ENCODE results near the gene ASIC5. TPM values are rescaled to one million over a fixed set of nuclear protein-coding genes. Genes with fewer than 3 reads are reported as not detected.
"Not testable (repeated sequence)": the region's sequence is repeated elsewhere in the genome, so short reads cannot be mapped to it uniquely, and the experiment has no call there.

The ASIC5 gene, protein sequence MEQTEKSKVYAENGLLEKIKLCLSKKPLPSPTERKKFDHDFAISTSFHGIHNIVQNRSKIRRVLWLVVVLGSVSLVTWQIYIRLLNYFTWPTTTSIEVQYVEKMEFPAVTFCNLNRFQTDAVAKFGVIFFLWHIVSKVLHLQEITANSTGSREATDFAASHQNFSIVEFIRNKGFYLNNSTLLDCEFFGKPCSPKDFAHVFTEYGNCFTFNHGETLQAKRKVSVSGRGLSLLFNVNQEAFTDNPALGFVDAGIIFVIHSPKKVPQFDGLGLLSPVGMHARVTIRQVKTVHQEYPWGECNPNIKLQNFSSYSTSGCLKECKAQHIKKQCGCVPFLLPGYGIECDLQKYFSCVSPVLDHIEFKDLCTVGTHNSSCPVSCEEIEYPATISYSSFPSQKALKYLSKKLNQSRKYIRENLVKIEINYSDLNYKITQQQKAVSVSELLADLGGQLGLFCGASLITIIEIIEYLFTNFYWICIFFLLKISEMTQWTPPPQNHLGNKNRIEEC
- not detected in 2 replicates for total RNA-seq (2014; rRNA removed; shearing (Covaris generic))

DNA sequence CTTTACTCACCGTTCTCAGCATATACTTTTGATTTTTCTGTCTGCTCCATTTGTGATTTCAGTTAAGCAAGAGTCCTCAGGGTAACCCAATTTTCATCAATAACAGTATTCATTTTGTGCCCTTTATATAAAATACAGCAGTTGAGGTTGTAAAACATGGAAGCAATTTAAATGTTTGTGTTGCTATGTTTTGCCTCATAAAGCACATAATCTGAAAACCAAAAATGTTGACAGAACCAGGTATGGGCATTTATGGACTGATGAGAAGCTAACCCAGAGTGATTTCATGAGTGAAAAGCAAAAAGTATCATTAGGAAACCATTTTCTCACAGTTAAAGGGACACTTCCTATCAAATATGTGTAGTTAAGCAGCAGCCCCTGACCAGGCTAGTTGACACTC is at the start of gene ASIC5:
Gene ASIC5, minus strand, starts transcription at position 101 of the 400 bp plus-strand sequence. Its CDS starts 51 bp downstream, at position 50.
- no peak for DNase-seq (ENCODE audit: low spot score)

DNA sequence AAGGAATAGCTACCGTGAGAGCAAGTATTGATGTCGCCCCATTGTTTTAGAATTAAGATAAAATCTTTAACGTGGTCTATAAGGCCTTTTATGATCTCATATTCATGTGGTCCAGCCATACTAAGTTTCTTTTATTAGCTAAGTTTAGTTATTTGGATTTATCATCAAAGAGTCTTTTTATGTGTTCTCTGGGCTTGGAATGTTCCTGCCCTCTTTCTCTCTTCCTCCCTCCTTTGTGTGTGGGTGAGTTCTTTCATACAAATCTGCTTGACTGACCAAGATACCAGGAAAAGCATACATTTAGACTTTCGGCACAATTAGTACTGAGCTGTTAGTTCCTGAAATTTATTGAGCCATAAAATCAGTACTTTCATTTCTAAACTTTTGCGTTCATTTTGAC is 48.7 kb upstream of the ASIC5 start:
- DNase-seq (ENCODE audit: low spot score) = peak; percentile 71

DNA sequence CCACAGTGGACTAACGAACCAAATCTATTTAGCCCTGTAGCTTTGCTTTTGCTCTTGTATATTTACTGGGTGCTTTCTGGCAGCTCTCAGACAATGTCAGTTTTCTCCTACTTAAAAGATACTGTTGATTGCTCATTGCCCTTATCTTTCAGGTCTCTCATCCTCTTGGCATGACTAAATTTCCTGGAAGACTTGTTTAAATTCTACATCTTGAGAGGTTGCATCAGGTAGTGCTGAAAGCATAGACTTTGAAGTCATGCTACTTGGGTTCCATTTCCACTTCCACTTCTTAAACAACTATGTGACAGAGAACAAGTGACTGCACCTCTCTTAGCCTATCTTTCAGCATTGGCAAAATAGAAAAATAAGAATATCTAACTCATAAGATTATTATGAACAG is 45.8 kb upstream of the ASIC5 start:
- no peak for DNase-seq (ENCODE audit: low spot score)

DNA sequence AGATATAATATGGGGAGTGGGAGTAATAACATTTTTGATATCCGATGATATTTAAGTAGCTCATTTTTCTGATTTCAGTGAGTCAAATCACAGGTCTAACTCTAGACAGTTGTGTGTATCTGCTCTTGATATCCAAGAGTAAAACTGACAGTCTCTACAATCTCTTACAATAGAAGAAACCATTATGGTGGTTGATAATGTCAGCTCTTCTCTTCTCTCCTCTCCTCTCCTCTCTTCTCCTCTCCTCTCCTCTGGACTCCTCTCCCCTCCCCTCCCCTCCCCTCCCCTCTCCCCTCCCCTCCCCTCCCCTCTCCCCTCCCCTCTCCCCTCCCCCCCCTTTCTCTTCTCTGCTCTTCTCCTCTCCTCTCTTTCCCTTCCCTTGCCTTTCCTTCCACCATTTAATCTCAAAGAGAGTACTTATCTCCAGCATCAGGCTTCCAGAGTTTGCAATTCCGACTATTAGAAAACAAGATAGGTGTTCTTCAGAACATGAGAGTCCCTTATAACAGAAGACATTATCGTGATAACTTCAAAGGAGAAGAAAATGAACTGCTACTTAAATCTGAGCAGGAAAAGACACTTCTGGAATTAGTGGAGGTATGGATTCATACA is 43.6 kb upstream of the ASIC5 start:
- no peak for DNase-seq (ENCODE audit: low spot score)

DNA sequence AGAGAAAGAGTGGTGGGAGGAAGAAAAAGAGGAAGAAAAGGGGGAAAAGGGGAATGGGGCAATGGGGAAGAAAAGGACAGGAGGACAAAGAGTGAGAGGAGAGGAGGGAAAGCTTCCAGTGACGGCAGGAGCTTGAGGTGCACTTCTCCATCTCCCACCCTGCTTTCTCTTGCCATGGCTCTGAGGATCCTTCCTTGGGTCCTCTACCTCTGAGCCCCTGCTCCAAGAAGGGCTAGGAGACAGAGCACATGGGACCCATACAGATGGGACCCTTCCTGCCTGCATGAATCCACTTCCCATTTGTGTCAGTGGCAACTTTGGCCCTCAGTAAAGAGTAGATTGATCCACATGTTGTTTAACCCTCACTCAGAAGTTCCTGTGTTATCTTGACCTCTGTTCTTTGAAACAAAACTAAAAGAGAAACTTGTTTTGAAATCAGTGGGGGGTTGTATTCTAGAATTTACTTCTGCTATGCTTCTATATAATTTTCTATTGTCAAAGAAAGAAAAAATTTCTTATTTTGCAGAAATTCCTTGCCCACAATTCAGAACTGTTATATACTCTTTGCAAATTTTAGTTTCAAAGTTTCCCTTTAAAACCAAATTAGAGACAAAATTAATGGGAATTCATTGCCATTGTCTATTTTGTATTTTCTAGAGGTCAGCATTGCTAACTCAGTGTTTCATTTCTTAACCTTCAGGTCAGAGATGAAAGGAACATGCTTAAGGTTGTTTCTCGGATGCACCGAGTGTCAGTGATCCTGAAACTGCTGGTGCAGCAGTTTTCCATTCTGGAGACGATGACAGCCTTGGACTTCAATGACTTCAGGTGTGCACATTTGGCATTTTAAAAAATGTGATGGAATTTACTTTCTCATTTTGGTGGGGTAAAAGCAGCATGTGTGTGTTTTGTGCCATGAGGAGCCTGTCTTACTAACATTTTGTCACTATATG is 42.4 kb upstream of the ASIC5 start:
- DNase-seq (ENCODE audit: low spot score) = no peak

DNA sequence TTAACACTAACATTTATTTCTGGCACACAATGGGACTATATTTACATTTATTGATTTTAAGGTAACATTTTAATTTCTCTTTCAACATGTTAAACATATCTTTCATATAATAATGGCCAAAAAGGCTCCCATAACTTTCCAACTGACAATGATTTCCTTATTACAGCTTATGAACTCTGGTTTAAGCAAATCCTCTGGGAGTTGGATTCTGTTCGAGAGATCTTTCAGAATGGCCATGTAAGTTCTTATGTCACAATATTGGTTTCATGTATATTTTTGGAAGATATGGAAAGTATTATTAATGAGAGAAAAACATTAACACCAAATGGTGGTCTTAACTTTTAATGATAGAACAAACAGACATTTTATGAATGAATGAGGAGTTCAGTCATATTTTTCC is 41.5 kb upstream of the ASIC5 start:
- no peak for DNase-seq (ENCODE audit: low spot score)

DNA sequence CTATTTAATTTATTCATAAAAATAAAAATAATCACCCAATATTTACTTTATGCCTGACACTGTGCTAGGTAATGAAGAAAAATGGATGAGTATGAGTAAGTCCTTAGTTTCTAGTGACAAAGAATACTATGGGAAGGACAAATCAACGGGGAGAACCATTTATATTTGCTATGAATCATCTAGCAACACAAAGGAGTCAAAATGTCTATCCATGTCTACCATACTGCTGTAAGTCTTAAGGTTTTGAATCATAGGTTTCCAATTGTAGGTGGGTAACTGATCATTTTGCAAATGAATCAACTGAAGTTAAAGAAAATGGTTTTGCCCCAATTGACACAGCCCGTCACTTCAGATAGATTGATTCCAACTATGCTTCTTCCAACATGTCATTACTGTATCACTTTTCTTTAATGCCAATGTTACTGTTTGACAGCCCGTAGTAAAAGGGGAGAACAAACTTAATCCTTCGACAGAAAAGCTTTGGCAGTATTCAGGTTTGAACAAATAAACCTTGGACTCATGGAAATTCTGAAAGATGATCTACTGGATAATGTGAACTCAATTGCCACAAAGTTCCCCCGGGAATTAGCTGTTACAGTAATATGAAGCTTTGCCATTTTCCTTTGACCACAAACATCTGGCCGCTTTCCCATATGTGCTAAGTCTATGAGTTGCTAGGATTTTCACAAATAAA is 40.6 kb upstream of the ASIC5 start:
- DNase-seq (ENCODE audit: low spot score) = peak; percentile 41

DNA sequence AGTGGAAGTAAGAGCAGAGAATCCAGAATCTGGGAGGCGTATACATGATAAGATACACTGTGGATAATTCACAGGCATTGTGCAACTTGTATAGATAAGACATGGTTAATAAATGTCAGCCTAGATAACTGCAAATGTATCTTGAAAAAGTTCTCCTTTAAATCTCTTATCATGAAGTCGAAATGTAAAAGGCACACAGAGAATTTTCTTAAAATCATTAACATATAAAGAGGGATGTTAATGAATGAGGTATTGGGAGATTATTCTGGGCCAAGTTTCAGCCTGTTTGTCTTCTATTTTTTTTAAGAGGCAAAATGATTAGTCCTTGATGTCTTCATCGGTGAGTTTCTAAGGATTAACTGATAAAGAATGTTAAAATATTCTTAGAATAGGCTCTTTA is 38.3 kb upstream of the ASIC5 start:
- DNase-seq (ENCODE audit: low spot score) = no peak

DNA sequence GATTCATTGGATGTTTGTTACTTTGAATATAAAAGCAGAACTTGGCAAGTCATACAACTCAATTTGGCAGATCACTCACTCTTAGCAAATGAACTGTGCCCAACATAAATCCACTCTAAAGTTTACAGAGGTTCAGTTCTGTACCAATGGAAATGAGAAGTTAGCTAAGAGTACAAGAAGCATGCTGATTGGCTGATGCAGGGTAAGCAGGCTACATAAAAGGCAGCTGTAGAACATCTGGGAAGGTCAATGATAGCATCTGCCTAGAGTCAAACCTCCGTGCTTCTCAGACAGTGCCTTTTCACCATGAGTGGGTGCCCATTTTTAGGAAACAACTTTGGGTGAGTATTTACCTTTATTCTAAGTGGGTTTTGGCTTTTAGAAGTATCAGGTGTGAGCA is 37.4 kb upstream of the ASIC5 start, which contains the start of gene TDO2:
Gene TDO2, plus strand, starts transcription at position 244 of the 400 bp plus-strand sequence. Its CDS starts 63 bp downstream, at position 307.
- DNase-seq (ENCODE audit: low spot score) = no peak

DNA sequence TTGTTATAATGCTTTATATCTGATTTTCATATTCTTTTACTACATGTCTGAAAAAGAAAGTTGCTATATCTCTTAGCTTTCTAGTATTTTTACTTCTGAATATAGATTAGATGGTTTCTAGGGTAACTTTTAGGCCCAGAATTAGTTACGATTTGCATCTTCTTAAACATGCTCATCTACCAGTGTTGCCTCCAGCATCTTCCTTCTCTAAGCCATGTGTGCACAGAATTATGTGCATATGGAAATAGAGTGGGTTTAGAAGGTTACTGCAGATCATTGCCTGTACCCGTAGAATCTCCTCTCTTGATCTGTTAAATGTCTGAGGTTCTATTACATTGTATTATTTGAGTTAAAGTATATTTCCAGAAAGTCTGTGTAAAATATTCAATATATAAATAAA is 34.9 kb upstream of the ASIC5 start:
- no peak for DNase-seq (ENCODE audit: low spot score)

DNA sequence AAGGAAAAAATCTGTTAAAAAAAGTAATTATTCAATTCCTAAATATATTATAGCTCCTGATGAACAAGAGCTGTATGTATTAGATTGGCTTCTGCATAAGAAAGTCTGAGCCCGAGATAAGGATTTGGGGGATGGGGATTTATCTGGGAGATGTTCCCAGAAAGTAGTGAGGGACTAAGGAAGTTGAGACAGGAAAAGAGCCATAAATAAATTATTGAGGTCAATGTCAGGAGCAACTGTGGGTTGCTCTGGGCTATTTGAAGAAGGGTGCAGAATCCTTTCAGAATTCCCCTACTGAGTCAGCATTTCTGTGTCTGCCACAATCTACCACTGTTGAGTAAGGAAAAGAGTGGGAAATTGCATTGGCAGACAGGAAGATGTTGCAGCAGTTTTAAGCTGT is 34.3 kb upstream of the ASIC5 start:
- no peak for DNase-seq (ENCODE audit: low spot score)

DNA sequence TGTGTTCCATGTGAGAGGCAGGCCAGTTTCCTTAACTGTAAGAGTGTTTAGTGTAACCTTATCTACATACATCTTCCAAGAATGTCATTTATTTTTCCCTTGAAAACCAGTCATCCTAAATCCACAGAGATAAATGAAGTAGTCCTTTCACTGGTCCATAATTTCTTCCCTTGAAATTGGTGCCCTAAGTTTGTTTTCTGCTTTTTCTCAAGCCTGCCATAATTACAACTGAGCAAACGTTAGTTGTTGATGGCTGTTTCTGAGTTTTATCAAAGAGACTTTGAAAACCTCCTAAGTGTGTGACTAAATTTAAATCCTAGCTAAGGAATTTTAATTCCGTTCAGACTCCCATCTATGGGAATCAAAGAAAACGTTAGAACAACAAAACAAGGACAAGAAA is 33.8 kb upstream of the ASIC5 start:
- no peak for DNase-seq (ENCODE audit: low spot score)

DNA sequence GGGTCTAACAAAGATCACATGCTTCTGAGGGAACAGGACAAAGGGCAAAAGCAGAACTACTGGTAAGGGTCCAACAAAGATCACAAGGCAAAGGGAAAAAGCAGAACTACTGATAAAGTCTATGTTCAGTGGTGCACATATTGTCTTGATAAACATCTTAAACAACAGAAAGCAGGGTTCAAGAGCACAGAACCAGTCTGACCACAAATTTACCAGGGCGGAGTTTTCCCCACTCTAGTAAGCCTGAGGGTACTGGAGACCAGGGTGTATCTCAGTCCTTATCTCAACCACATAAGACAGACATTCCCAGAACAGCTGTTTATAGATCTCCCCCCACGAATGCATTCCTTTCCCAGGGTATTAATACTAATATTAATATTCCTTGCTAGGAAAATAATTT is 32.3 kb upstream of the ASIC5 start:
- DNase-seq (ENCODE audit: low spot score) = not testable (repeated sequence)

DNA sequence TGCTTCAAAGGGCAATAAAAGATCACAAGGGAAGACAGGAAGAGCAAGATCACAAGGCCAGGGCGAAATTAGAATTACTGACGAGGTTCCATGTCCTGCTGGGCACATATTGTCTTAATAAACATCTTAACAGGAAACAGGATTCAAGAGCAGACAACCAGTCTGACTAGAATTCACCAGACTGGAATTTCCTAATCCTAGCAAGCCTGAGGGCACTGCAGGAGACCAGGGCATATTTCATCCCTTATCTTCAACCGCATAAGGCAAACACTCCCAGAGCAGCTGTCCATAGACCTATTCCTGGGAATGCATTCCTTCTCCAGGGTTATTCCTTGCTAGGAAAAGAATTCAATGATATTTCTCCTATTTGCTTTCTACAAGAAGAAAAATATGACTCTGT is 25.0 kb upstream of the ASIC5 start:
- no peak for DNase-seq (ENCODE audit: low spot score)

DNA sequence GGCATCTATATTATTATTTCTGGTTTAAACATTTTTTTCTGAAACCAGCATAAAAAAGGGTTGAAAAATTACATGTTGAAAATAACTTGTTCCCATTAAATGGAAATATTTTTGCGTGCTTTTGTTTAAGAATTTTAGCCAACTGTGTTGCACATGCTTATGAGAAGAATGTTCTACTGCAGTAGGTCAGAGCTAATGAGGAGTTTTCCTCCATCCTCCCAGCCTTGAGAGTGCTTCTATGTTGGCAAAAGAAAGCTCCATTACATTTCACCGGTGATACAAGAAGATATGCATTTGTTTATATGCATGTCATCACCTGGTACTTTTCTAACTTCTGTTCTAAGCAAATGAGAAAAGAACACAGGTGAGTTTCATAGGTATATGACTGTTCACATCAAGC is 23.9 kb upstream of the ASIC5 start:
- DNase-seq (ENCODE audit: low spot score) = no peak

DNA sequence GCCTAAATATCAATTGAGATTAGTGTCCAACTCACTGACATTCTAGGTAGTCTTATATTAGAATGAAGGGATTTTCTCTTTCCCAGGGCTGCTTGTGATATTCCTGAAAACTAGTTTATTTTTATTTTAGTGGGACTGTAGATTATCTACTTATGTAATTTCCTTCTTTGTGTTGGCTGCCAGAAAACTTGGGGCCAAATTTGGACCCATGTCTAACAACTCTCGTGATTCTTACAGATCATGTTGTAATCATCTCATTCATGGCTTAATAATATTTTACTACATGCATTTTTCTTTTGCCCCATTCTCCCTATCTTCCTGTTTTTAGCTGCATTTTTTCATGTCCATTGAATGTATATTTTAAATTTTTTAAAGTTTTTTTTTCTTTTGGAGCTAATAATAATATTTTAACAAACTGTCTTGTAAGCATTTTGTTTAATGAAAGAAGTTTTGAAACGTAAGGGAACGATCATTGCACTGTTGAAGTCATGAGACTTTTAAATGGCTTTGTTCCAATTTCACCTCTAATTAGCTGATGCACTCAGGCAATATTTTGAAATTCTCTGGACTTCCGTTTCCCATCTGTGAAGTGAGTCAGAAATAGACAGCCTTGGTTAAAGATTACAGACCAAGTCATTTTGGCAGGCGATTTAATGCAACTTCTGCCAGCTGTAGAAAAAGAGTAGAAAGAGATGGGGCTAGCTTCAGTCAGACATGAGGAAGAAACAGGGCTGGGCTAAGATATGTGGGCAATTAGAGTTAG is 23.1 kb upstream of the ASIC5 start:
- DNase-seq (ENCODE audit: low spot score) = no peak

DNA sequence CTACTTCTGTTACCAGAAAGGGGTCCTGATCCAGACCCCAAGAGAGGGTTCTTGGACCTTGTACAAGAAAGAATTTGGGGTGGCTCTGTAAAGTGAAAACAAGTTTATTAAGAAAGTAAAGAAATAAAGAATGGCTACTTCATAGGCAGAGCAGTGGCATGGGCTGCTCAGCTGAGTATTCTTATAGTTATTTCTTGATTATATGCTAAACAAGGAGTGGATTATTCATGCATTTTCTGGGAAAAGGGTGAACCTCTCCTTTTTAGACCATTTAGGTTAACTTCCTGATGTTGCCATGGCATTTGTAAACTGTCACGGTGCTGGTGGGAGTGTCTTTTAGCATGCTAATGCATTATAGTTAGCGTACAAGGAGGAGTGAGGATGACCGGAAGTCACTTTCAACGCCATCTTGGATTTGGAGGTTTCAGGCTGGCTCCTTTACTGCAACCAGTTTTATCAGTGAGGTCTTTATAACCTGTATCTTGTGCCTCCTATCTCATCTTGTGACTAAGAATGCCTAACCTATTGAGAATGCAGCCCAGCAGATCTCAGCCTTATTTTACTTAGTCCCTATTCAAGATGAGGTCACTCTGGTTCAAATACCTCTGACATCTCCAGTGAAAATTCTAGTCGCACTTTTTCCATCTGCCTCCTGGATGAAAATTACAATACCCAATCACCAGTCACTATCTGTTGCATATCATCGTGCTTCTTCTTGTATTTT is 21.9 kb upstream of the ASIC5 start:
- no peak for DNase-seq (ENCODE audit: low spot score)

DNA sequence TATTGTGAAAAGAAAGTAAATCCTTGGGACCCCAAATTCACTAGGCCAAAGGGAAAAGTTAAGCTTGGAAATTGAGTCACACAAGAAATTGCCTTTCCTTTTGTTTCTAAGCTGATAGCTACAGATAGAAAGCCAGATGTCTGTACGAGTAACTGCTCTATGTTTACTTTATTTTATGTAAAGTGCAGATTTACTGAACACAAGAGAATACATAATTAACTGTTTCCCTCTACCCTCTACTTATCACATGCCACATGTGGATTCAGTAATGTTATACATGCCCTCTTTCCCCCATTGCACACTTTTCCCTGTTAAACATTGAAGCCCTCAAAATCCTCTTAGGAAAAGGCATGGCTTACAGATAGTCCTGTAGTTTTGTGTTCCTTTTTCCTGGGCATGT is 21.0 kb upstream of the ASIC5 start:
- no peak for DNase-seq (ENCODE audit: low spot score)

DNA sequence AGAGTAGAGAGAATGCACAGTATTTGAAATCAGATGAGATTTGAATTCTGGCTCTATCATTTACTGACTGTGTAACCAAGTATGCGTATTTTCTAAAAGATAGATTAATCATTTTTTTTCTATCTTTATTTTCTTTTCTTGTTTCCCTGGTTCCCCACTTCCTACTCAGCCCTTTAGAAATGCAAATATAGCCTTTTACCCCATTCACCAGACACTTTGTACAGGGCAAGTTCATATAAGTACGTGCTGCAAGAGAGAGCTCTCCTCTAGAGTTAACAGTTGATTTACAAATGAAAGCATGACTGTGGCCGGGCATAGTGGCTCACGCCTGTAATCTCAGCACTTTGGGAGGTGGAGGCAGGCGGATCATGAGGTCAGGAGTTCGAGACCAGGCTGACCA is 19.6 kb upstream of the ASIC5 start:
- DNase-seq (ENCODE audit: low spot score) = no peak

DNA sequence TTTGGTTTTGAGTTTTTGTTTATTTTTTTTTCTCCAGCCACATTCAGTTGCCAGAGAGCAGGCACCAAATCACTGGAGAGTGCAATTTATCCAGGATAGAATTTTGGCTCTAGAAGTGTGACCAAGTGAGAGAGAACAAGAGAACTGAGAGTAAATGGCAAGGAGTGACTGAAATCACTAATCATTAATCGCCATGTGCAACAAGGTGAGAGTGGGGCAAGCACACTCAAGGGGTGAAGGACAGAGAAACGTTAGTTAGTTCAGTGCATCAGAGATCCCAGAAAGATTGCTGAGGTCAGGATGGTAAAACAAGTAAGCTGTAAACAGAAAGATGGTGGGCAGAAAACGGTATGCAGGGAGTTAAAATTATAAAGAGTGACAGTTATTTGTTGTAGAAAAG is 17.8 kb upstream of the ASIC5 start:
- no peak for DNase-seq (ENCODE audit: low spot score)
